IMR-90 (cell line): Measurements from ENCODE around the gene HSPB7. TPM values are rescaled to one million over a fixed set of nuclear protein-coding genes. Genes with fewer than 3 reads are reported as not detected.

Experiments
- ATAC-seq: fragments of 200-7000 bp; cut with Tn5 transposase; 2 replicates; pipeline ENCODE4 v1.9.1; 2020; ENCODE audit warnings: low read depth, mild to moderate bottlenecking, moderate library complexity
- BruUV-seq: library from RNA; stranded (reverse); fragments of 400-500 nt; replicated peaks from 2 replicates; lab custom pipeline; 2021; lab: Mats Ljungman, UMichigan
- CTCF ChIA-PET: fragments of 300-600 bp; formaldehyde crosslinking; extraction: SDS; loops from one replicate; lab custom pipeline; 2021; ENCODE audit warnings: antibody characterized with exemption; lab: Yijun Ruan, JAX
- POLR2A ChIA-PET: fragments of 300-600 bp; sonication (Branson Sonifier 250); formaldehyde crosslinking; loops from one replicate; lab custom pipeline; 2022; ENCODE audit warnings: antibody characterized with exemption; ENCODE audit not compliant: unreplicated experiment; lab: Charles Lee
- DNase-seq: peaks from one replicate; pipeline ENCODE4 v3.0.0; 2013
- H2AFZ ChIP-seq: replicated peaks from 2 replicates; pipeline ENCODE3; 2013; ENCODE audit warnings: low read length, mild to moderate bottlenecking; ENCODE audit not compliant: poor library complexity
- H2AK5ac ChIP-seq: 2 replicates; pipeline ENCODE4 v1.6.1; 2013; ENCODE audit warnings: low read depth, low read length, inconsistent platforms
- H2AK9ac ChIP-seq: replicated peaks from 2 replicates; pipeline ENCODE3; 2013; ENCODE audit warnings: mild to moderate bottlenecking, low read depth, low read length, moderate library complexity; ENCODE audit not compliant: poor library complexity
- H2BK120ac ChIP-seq: 2 replicates; pipeline ENCODE4 v1.6.1; 2013; ENCODE audit warnings: low read depth, low read length, inconsistent platforms
- H2BK15ac ChIP-seq: 3 replicates; pipeline ENCODE4 v1.6.1; 2013; ENCODE audit warnings: low read depth, low read length, inconsistent platforms
- H2BK20ac ChIP-seq: 2 replicates; pipeline ENCODE4 v1.6.1; 2013; ENCODE audit warnings: low read depth, mild to moderate bottlenecking, inconsistent platforms, low read length, moderate library complexity
- H2BK5ac ChIP-seq: 2 replicates; pipeline ENCODE4 v1.6.1; 2013; ENCODE audit warnings: mild to moderate bottlenecking, low read depth, low read length, inconsistent platforms; ENCODE audit not compliant: poor library complexity, severe bottlenecking
- H3K14ac ChIP-seq: replicated peaks from 2 replicates; pipeline ENCODE4 v1.6.1; 2013; ENCODE audit warnings: low read depth, low read length, inconsistent platforms
- H3K18ac ChIP-seq: 2 replicates; pipeline ENCODE4 v1.6.1; 2013; ENCODE audit warnings: low read depth, low read length, control low read depth
- H3K23ac ChIP-seq: 2 replicates; pipeline ENCODE4 v1.6.1; 2013; ENCODE audit warnings: low read depth, low read length, inconsistent platforms
- H3K27ac ChIP-seq: 2 replicates; pipeline ENCODE4 v1.5.1; 2013; ENCODE audit warnings: mild to moderate bottlenecking, control low read depth, low read length; ENCODE audit not compliant: insufficient read depth
- H3K27me3 ChIP-seq: 2 replicates; pipeline ENCODE4 v1.6.1; 2013; ENCODE audit warnings: low read length; ENCODE audit not compliant: control insufficient read depth, insufficient read depth
- H3K36me3 ChIP-seq: 2 replicates; pipeline ENCODE4 v1.6.1; 2013; ENCODE audit warnings: low read length, mixed read lengths; ENCODE audit not compliant: control insufficient read depth, insufficient read depth
- H3K4ac ChIP-seq: 2 replicates; pipeline ENCODE4 v1.6.1; 2013; ENCODE audit warnings: low read depth, low read length, inconsistent platforms
- H3K4me1 ChIP-seq: 2 replicates; pipeline ENCODE4 v1.6.1; 2013; ENCODE audit warnings: low read length, mixed read lengths; ENCODE audit not compliant: control insufficient read depth, insufficient read depth
- H3K4me2 ChIP-seq: 2 replicates; pipeline ENCODE4 v1.6.1; 2013; ENCODE audit warnings: low read depth, mild to moderate bottlenecking, control low read depth, low read length, moderate library complexity
- H3K4me3 ChIP-seq: 2 replicates; pipeline ENCODE4 v1.5.1; 2013; ENCODE audit warnings: low read depth, mild to moderate bottlenecking, control low read depth, low read length, moderate library complexity; ENCODE audit not compliant: insufficient read depth
- H3K56ac ChIP-seq: 2 replicates; pipeline ENCODE4 v1.6.1; 2013; ENCODE audit warnings: low read length, inconsistent platforms; ENCODE audit not compliant: insufficient read depth; ENCODE audit errors: extremely low read depth
- H3K79me1 ChIP-seq, 2 experiments: 2 replicates each; pipeline ENCODE4 v1.6.1; 2013; ENCODE audit warnings: low read length in 2 of 2, inconsistent platforms in 1 of 2, low read depth in 1 of 2
- H3K9ac ChIP-seq: 2 replicates; pipeline ENCODE4 v1.6.1; 2013; ENCODE audit warnings: low read depth, low read length, control low read depth
- H3K9me1 ChIP-seq: 2 replicates; pipeline ENCODE4 v1.6.1; 2013; ENCODE audit warnings: low read length, inconsistent platforms; ENCODE audit not compliant: insufficient read depth
- H3K9me3 ChIP-seq: 2 replicates; pipeline ENCODE4 v1.6.1; 2013; ENCODE audit warnings: low read length; ENCODE audit not compliant: control insufficient read depth, insufficient read depth
- H4K20me1 ChIP-seq: 2 replicates; pipeline ENCODE4 v1.6.1; 2013; ENCODE audit warnings: low read length, inconsistent platforms; ENCODE audit not compliant: insufficient read depth
- H4K5ac ChIP-seq: 2 replicates; pipeline ENCODE4 v1.6.1; 2013; ENCODE audit warnings: mild to moderate bottlenecking, low read depth, low read length, control low read depth
- H4K8ac ChIP-seq, 2 experiments: 2 replicates each; pipeline ENCODE4 v1.6.1; 2013; ENCODE audit warnings: low read depth in 2 of 2, low read length in 2 of 2, control low read depth in 1 of 2, inconsistent platforms in 1 of 2
- H4K91ac ChIP-seq: 2 replicates; pipeline ENCODE4 v1.6.1; 2013; ENCODE audit warnings: low read depth, low read length, inconsistent platforms; ENCODE audit not compliant: insufficient read depth
- CHD1 ChIP-seq: IDR thresholded peaks from 2 replicates; pipeline ENCODE4 v1.6.1; 2012; ENCODE audit warnings: low read depth, low read length, improper control_type of control experiment
- WGBS, 2 experiments: methylation state at CpG; one replicate each; pipeline versions ENCODE4 v1.1.5 to v1.1.7; 2013; ENCODE audit warnings: missing lambda C conversion rate in 2 of 2; ENCODE audit not compliant: insufficient read length in 1 of 2; ENCODE audit errors: extremely low coverage in 2 of 2; 5-methylcytosine and 5-hydroxymethylcytosine counted together
- dilution Hi-C: fragments of 300-500 bp; cut with HindIII; formaldehyde crosslinking; loops from one replicate; pipeline ENCODE4 v1.14.3; 2018; ENCODE audit warnings: low sequenced_read_pairs; ENCODE audit not compliant: unreplicated experiment
- in situ Hi-C: fragments of 300-500 bp; cut with MboI; formaldehyde crosslinking; loops from 3 replicates; pipeline ENCODE4 v1.14.3; 2019; ENCODE audit warnings: low sequenced_read_pairs, inconsistent platforms, mixed read lengths
- intact Hi-C: fragments of 100-400 bp; cut with micrococcal nuclease; formaldehyde crosslinking; loops from 2 replicates; pipeline ENCODE4 v1.10.0; 2022
- polyA plus RNA-seq, 3 experiments: library from polyadenylated mRNA; depleted of rRNA; stranded (reverse); fragments of >200 nt; gene quantifications; 2 replicates each; pipeline ENCODE4 v1.2.3, GENCODE V29; 2012; ENCODE audit warnings: low replicate concordance in 1 of 3
- total RNA-seq: library from RNA; depleted of rRNA; stranded (reverse); fragments of >200 nt; gene quantifications from 2 replicates; pipeline ENCODE4 v1.2.3, GENCODE V29; 2012
- TF ChIP-seq, protein P1 (sequence below): conservative IDR thresholded peaks from 2 replicates; pipeline ENCODE4 v1.5.1; 2012; ENCODE audit warnings: mild to moderate bottlenecking, low read depth, low read length, improper control_type of control experiment

The HSPB7 gene
- total and polyA plus RNA-seq, 2 of the 4 experiments (the other 2 are of a cell fraction): 0.54 to 3.0 TPM

DNA sequence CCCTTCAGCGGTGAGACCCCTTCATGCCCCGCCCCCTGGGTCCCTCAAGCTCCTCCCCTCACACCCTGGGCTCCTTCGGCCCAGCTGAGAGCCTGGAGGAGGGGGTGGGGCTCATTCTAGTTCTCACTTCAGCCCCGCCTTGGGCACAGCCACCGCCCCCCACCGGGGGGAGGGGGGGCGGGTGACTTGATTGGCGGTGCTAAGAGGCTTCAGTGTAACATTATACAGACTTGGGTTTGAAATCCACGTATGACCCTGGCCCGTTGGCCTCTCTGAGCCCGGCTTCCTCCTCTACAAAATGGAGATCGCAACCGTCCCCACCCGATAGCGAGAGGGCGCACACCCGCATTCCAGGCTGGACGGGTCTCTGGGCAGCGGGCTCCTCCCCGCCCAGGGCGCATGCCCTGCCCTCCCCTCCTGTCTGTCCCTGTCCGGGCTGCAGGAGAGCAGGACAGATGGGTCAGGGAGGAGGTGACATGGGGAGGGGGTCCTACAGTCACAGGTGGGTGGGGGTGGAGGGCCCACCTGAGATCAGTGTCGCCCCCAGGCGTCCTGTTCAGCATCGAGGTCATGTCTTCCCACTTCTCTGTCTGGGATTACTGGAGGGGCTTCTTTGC is 30.8 kb upstream of the HSPB7 start:
- intact Hi-C loops: no loop called here
- POLR2A ChIA-PET: no interaction called here
- CTCF ChIA-PET: no interaction called here

More for the DNA sequence above, 30.8 kb upstream of the HSPB7 start:
- 7% methylated on average over 16 of the region's 25 CpGs; no CpG with 5 or more reads in 1 of the 2 experiments for WGBS, 2 experiments
- H2BK15ac ChIP-seq: no peak overlapping the region
- H2AK5ac ChIP-seq: no peak overlapping the region
- H4K20me1 ChIP-seq: no peaks in the 10 kb centered on the region
- H3K4me2 ChIP-seq: peak overlapping the region; percentile 95
- dilution Hi-C loops (no loop called here), in situ Hi-C loops (no loop called here)
- H2AK9ac ChIP-seq: peak overlapping the region; percentile 70
- H3K14ac ChIP-seq: peak overlapping the region; percentile 6; the same call in 1 of the 2 replicates
- peak overlapping the region; percentile 55; the same call in 1 of the 2 replicates for H4K91ac ChIP-seq
- ATAC-seq: peak; percentile 79
- H3K9ac ChIP-seq: no peak overlapping the region; the same call in 1 of the 2 replicates
- BruUV-seq: no TSS peak
- no peak overlapping the region for H2BK20ac ChIP-seq
- H3K4me3 ChIP-seq: peak overlapping the region; percentile 59
- H2BK120ac ChIP-seq: no peak overlapping the region
- H3K9me1 ChIP-seq: no peaks in the 10 kb centered on the region
- no peak overlapping the region for H3K27ac ChIP-seq
- peaks cover 32% of the 10 kb centered on the region; the same call in 1 of the 2 replicates for H3K27me3 ChIP-seq
- peak overlapping the region; percentile 88 for H2AFZ ChIP-seq
- H3K4me1 ChIP-seq: no peaks in the 10 kb centered on the region
- H3K18ac ChIP-seq: peak overlapping the region; percentile 84; the same call in 1 of the 2 replicates
- peak overlapping the region in 1 of 2 experiments; percentile 54; a peak in 1 of 4 replicates for H4K8ac ChIP-seq
- no peak overlapping the region for H2BK5ac ChIP-seq
- peak overlapping the region; percentile 43; the same call in 1 of the 2 replicates for H3K4ac ChIP-seq
- no peaks in the 10 kb centered on the region for H3K36me3 ChIP-seq
- no peak for DNase-seq
- H3K56ac ChIP-seq: no peak overlapping the region
- TF ChIP-seq CHD1: no peak
- TF ChIP-seq, protein P1, sequence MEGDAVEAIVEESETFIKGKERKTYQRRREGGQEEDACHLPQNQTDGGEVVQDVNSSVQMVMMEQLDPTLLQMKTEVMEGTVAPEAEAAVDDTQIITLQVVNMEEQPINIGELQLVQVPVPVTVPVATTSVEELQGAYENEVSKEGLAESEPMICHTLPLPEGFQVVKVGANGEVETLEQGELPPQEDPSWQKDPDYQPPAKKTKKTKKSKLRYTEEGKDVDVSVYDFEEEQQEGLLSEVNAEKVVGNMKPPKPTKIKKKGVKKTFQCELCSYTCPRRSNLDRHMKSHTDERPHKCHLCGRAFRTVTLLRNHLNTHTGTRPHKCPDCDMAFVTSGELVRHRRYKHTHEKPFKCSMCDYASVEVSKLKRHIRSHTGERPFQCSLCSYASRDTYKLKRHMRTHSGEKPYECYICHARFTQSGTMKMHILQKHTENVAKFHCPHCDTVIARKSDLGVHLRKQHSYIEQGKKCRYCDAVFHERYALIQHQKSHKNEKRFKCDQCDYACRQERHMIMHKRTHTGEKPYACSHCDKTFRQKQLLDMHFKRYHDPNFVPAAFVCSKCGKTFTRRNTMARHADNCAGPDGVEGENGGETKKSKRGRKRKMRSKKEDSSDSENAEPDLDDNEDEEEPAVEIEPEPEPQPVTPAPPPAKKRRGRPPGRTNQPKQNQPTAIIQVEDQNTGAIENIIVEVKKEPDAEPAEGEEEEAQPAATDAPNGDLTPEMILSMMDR: no peak
- no peaks in the 10 kb centered on the region for H3K9me3 ChIP-seq
- no peak overlapping the region for H3K23ac ChIP-seq
- H3K79me1 ChIP-seq: no peaks in the 10 kb centered on the region
- H4K5ac ChIP-seq: peak overlapping the region; percentile 76; the same call in 1 of the 2 replicates
